ENCODE measurements around the gene VPS29. TPM values are rescaled to one million over a fixed set of nuclear protein-coding genes. Genes with fewer than 3 reads are reported as not detected.

The VPS29 gene
- total and polyA plus RNA-seq, 9 of the 15 experiments (the other 6 are each of a cell fraction or from before 2014, with no cell fraction given): 85.8 to 638 (median 272) TPM

- no peaks in the 10 kb centered on the region; the same call in 2 of the 3 replicates for H3K79me2 ChIP-seq (ENCODE audit: control insufficient read depth, insufficient read depth, low read length)
- H3K27me3 ChIP-seq (ENCODE audit: control insufficient read depth in 2 of 2, insufficient read depth in 2 of 2, low read length in 2 of 2): no peaks in the 10 kb centered on the region
- in situ Hi-C loops (cut with MboI) (no loop called here), intact Hi-C loops (cut with micrococcal nuclease) (no loop called here)
- H4K20me1 ChIP-seq (replicated peaks; ENCODE audit: control insufficient read depth, insufficient read depth, low read length): no peaks in the 10 kb centered on the region
- no peak overlapping the region for H2AFZ ChIP-seq (ENCODE audit: low read depth, low read length)
- WGBS (ENCODE audit: insufficient coverage, low coverage, missing lambda C conversion rate): 83% methylated on average over 4 of the region's 4 CpGs
- H3K4me1 ChIP-seq (replicated peaks in 1 of 2; ENCODE audit: control insufficient read depth in 2 of 2, insufficient read depth in 2 of 2, low read length in 2 of 2): no peaks in the 10 kb centered on the region
- ATAC-seq (no peak), DNase-seq (ENCODE audit: extremely low read depth in 1 of 4, low spot score in 3 of 4) (no peak), FAIRE-seq (no peak)
- H3K4me3 ChIP-seq: no peak overlapping the region
- CTCF ChIA-PET (ENCODE audit: low intra/inter-chr PET ratio): no interaction called here
- H3K9me3 ChIP-seq (replicated peaks; ENCODE audit: control insufficient read depth, insufficient read depth, low read depth, low read length): no peaks in the 10 kb centered on the region
- H3K4me2 ChIP-seq (ENCODE audit: insufficient read depth, low read length): no peak overlapping the region
- no TSS peak for BruUV-seq (replicated peaks)
- no peak overlapping the region for H3K27ac ChIP-seq (ENCODE audit: extremely low read depth, low read depth, low read length)
- POLR2A ChIA-PET: interaction anchor here (0.7 kb wide), 1 partner anchor 8 kb away, joined by 3 read pairs; no protein-coding TSS in a partner anchor
- H3K9me1 ChIP-seq (ENCODE audit: control insufficient read depth, insufficient read depth, low read length): no peaks in the 10 kb centered on the region
- H3K9ac ChIP-seq (ENCODE audit: insufficient read depth in 1 of 2, low read depth in 2 of 2, low read length in 2 of 2): no peak overlapping the region
- no peak for TF ChIP-seq HINFP (tag; conservative IDR thresholded peaks at IDR 0.05; ENCODE audit: low read depth)
- TF ChIP-seq ZSCAN32 (CRISPR knock-in tag; IDR thresholded peaks at IDR 0.05): no peak
- TF ChIP-seq PHB2 (IDR thresholded peaks at IDR 0.05; ENCODE audit: low read depth): no peak
- TF ChIP-seq PHF21A (IDR thresholded peaks at IDR 0.05; ENCODE audit: borderline replicate concordance, low read depth): no peak
- TF ChIP-seq ZBTB49 (CRISPR knock-in tag; IDR thresholded peaks at IDR 0.05; ENCODE audit: borderline replicate concordance): no peak
- TF ChIP-seq EWSR1 (IDR thresholded peaks at IDR 0.05; ENCODE audit: borderline replicate concordance, low read depth, partially characterized antibody): no peak
- no peak for TF ChIP-seq POLR2A (conservative IDR thresholded peaks at IDR 0.05)
- no peak for TF ChIP-seq ZC3H4 (CRISPR knock-in tag; IDR thresholded peaks at IDR 0.05; ENCODE audit: borderline replicate concordance)
- no peak for TF ChIP-seq SMARCC2 (IDR thresholded peaks at IDR 0.05; ENCODE audit: low read depth)
- TF ChIP-seq E2F1 (CRISPR knock-in tag; IDR thresholded peaks at IDR 0.05): no peak
- peaks cover 69% of the 10 kb centered on the region for H3K36me3 ChIP-seq (ENCODE audit: control insufficient read depth, insufficient read depth, low read length)
Observed at GRCh38 chr12:110536834-110537604, 35.1 kb upstream of the VPS29 start.

Measured in K562 (cell line).